ENCODE data around the gene SH3BP1.

DNA sequence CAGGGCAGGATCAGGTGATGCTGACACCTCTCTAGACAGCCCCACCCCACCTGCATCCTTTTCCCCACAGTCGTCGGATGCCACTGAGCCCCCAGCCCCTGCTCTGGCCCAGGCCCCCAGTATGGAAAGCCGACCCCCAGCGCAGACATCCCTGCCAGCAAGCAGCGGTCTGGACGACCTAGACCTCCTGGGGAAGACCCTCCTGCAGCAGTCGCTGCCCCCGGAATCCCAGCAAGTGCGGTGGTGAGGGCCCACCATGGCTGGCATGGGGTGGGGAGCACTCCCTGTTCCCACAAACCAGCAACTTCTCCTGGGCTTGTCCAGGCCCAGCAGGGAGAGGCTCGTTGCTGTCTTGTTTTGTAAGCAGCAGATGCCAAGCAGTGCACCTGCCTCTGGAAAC, 9.5 kb upstream of the SH3BP1 start:
- TF ChIP-seq, protein P1, sequence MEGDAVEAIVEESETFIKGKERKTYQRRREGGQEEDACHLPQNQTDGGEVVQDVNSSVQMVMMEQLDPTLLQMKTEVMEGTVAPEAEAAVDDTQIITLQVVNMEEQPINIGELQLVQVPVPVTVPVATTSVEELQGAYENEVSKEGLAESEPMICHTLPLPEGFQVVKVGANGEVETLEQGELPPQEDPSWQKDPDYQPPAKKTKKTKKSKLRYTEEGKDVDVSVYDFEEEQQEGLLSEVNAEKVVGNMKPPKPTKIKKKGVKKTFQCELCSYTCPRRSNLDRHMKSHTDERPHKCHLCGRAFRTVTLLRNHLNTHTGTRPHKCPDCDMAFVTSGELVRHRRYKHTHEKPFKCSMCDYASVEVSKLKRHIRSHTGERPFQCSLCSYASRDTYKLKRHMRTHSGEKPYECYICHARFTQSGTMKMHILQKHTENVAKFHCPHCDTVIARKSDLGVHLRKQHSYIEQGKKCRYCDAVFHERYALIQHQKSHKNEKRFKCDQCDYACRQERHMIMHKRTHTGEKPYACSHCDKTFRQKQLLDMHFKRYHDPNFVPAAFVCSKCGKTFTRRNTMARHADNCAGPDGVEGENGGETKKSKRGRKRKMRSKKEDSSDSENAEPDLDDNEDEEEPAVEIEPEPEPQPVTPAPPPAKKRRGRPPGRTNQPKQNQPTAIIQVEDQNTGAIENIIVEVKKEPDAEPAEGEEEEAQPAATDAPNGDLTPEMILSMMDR (IDR thresholded peaks at IDR 0.05; ENCODE audit: insufficient read depth, low read length, poor library complexity, severe bottlenecking), result no peak
- no peak for TF ChIP-seq EZH2phosphoT487 (conservative IDR thresholded peaks at IDR 0.05; ENCODE audit: low read length)
